K562 (cell line): ENCODE results near the gene EFCAB13. TPM values are rescaled to one million over a fixed set of nuclear protein-coding genes. Genes with fewer than 3 reads are reported as not detected.

Experiments used
- ATAC-seq: fragments of 200-7000 bp; cut with Tn5 transposase; 3 replicates; pipeline ENCODE4 v1.9.1; 2020; ENCODE audit warnings: moderate library complexity
- BruUV-seq: library from RNA; stranded (reverse); fragments of 400-500 nt; replicated peaks from 2 replicates; lab custom pipeline; 2021; lab: Mats Ljungman, UMichigan
- CTCF ChIA-PET: fragments of 300-600 bp; formaldehyde crosslinking; extraction: SDS; loops from one replicate; lab custom pipeline; 2021; ENCODE audit warnings: low intra/inter-chr PET ratio; lab: Yijun Ruan, JAX
- POLR2A ChIA-PET: fragments of 300-600, 350-650 bp; sonication (Branson Sonifier 250); formaldehyde crosslinking; extraction: SDS; loops from one replicate; lab custom pipeline; 2021; ENCODE audit warnings: antibody characterized with exemption, inconsistent platforms; lab: Yijun Ruan, JAX
- DNase-seq, 4 experiments: peaks; one replicate each; pipeline versions ENCODE4 v3.0.0 to v3.0.0-alpha.2; 2011 to 2018; ENCODE audit warnings: low spot score in 3 of 4, mixed read lengths in 3 of 4; ENCODE audit errors: extremely low read depth in 1 of 4
- FAIRE-seq: peaks from 2 replicates; lab custom pipeline; 2011; peaks lifted over from hg19 to GRCh38; lab: Jason Lieb, UNC
- H2AFZ ChIP-seq: 2 replicates; pipeline ENCODE4 v1.6.0; 2011; ENCODE audit warnings: low read depth, low read length, control low read depth, inconsistent platforms
- H3K27ac ChIP-seq: fragments of 200-600 bp; 3 replicates; pipeline ENCODE4 v1.8.0; 2011; ENCODE audit warnings: low read depth, mild to moderate bottlenecking, control low read depth, inconsistent platforms, low read length, moderate library complexity, mixed read lengths; ENCODE audit errors: extremely low read depth
- H3K27me3 ChIP-seq, 2 experiments: fragments of 300-600 bp in 1 of 2; 2 replicates in 1 of 2; 3 replicates in 1 of 2; pipeline versions ENCODE4 v1.6.0 to v1.8.0; 2011; ENCODE audit warnings: inconsistent platforms in 2 of 2, low read length in 2 of 2, mild to moderate bottlenecking in 1 of 2, mixed read lengths in 1 of 2, moderate library complexity in 1 of 2; ENCODE audit not compliant: control insufficient read depth in 2 of 2, insufficient read depth in 2 of 2
- H3K36me3 ChIP-seq: fragments of 300-600 bp; 3 replicates; pipeline ENCODE4 v1.8.0; 2011; ENCODE audit warnings: mild to moderate bottlenecking, low read length, inconsistent platforms; ENCODE audit not compliant: control insufficient read depth, insufficient read depth
- H3K4me1 ChIP-seq, 2 experiments: fragments of 200-600 bp in 1 of 2; replicated peaks in 1 of 2; 2 replicates in 1 of 2; 3 replicates in 1 of 2; pipeline versions ENCODE4 v1.5.1 to v1.8.0; 2011; ENCODE audit warnings: inconsistent platforms in 2 of 2, low read length in 2 of 2, mild to moderate bottlenecking in 1 of 2, mixed read lengths in 1 of 2, moderate library complexity in 1 of 2; ENCODE audit not compliant: control insufficient read depth in 2 of 2, insufficient read depth in 2 of 2
- H3K4me2 ChIP-seq: 2 replicates; pipeline ENCODE4 v1.6.1; 2011; ENCODE audit warnings: low read length, control low read depth, inconsistent platforms, mixed read lengths; ENCODE audit not compliant: insufficient read depth
- H3K4me3 ChIP-seq: fragments of 200-600 bp; sonication (generic), shearing (Covaris generic); 2 replicates; pipeline ENCODE4 v1.5.1; 2016; ENCODE audit warnings: control low read depth, inconsistent platforms
- H3K79me2 ChIP-seq: fragments of 200-600 bp; 3 replicates; pipeline ENCODE4 v1.8.0; 2011; ENCODE audit warnings: low read length, inconsistent platforms; ENCODE audit not compliant: control insufficient read depth, insufficient read depth
- H3K9ac ChIP-seq, 2 experiments: 2 replicates each; pipeline versions ENCODE4 v1.6.0 to v1.6.1; 2011; ENCODE audit warnings: low read depth in 2 of 2, low read length in 2 of 2, control low read depth in 1 of 2, inconsistent platforms in 1 of 2, mild to moderate bottlenecking in 1 of 2, mixed read lengths in 1 of 2; ENCODE audit not compliant: insufficient read depth in 1 of 2
- H3K9me1 ChIP-seq: one replicate; pipeline ENCODE4 v1.6.0; 2011; ENCODE audit warnings: inconsistent platforms, mild to moderate bottlenecking, low read length, moderate library complexity; ENCODE audit not compliant: control insufficient read depth, insufficient read depth
- H3K9me3 ChIP-seq: replicated peaks from 2 replicates; pipeline ENCODE4 v1.5.1; 2011; ENCODE audit warnings: low read depth, low read length, inconsistent platforms; ENCODE audit not compliant: control insufficient read depth, insufficient read depth
- H4K20me1 ChIP-seq: replicated peaks from 2 replicates; pipeline ENCODE4 v1.6.1; 2011; ENCODE audit warnings: low read length, inconsistent platforms, mixed read lengths; ENCODE audit not compliant: control insufficient read depth, insufficient read depth
- E2F3 ChIP-seq: fragments of 250-450 bp; sonication (Bioruptor Pico); IDR thresholded peaks from 2 replicates; pipeline ENCODE4 v1.4.0; 2020; ENCODE audit warnings: mild to moderate bottlenecking
- EP300 ChIP-seq: IDR thresholded peaks from 2 replicates; pipeline ENCODE4 v1.6.1; 2012; ENCODE audit warnings: low read length, improper control_type of control experiment
- FOXM1 ChIP-seq, 2 experiments: fragments of 450-650 bp in 1 of 2; sonication (generic) in 1 of 2; formaldehyde crosslinking in 1 of 2; IDR thresholded peaks; 2 replicates each; pipeline versions ENCODE4 v1.6.1 to v1.9.0; 2017 to 2022; ENCODE audit warnings: low read depth in 2 of 2, mild to moderate bottlenecking in 2 of 2, missing genetic modification reagents in 1 of 2, moderate library complexity in 1 of 2
- IRF2 ChIP-seq: sonication (generic); formaldehyde crosslinking; IDR thresholded peaks from 2 replicates; pipeline ENCODE4 v1.8.1; 2022; ENCODE audit warnings: mild to moderate bottlenecking, missing genetic modification reagents
- KDM4B ChIP-seq, 2 experiments: fragments of 450-650 bp in 1 of 2; sonication (generic) in 1 of 2; IDR thresholded peaks; 2 replicates each; pipeline ENCODE4 v1.6.1; 2016 to 2017; ENCODE audit warnings: borderline replicate concordance in 2 of 2, antibody characterized with exemption in 1 of 2, low read depth in 1 of 2, mild to moderate bottlenecking in 1 of 2
- PURB ChIP-seq: sonication (generic); formaldehyde crosslinking; IDR thresholded peaks from 2 replicates; pipeline ENCODE4 v1.9.0; 2021; ENCODE audit warnings: low read depth, mild to moderate bottlenecking, missing genetic modification reagents
- RBM14 ChIP-seq: fragments of 200-400 bp; formaldehyde crosslinking; IDR thresholded peaks from 2 replicates; pipeline ENCODE4 v1.6.1; 2018; ENCODE audit warnings: low read depth, mild to moderate bottlenecking, low read length, moderate library complexity, borderline replicate concordance; ENCODE audit not compliant: insufficient read depth
- TGIF2 ChIP-seq: sonication (generic); formaldehyde crosslinking; IDR thresholded peaks from 2 replicates; pipeline ENCODE4 v1.8.1; 2022; ENCODE audit warnings: mild to moderate bottlenecking, missing genetic modification reagents, moderate library complexity
- TOE1 ChIP-seq, 2 experiments: fragments of 450-650 bp in 1 of 2; sonication (generic) in 1 of 2; formaldehyde crosslinking in 1 of 2; IDR thresholded peaks; 2 replicates each; pipeline versions ENCODE4 v1.7.1 to v1.8.0; 2016 to 2022; ENCODE audit warnings: borderline replicate concordance in 2 of 2, mild to moderate bottlenecking in 2 of 2, antibody characterized with exemption in 1 of 2, inconsistent platforms in 1 of 2, low read depth in 1 of 2, missing genetic modification reagents in 1 of 2, moderate library complexity in 1 of 2
- ZKSCAN8 ChIP-seq: fragments of 200-800 bp; sonication (Bioruptor generic); IDR thresholded peaks from 2 replicates; pipeline ENCODE4 v1.6.1; 2016; ENCODE audit warnings: missing genetic modification characterization, missing compliant biosample characterization
- ZNF707 ChIP-seq: fragments of 250-450 bp; sonication (Bioruptor Pico); conservative IDR thresholded peaks from 2 replicates; pipeline ENCODE4 v1.8.0; 2022; ENCODE audit warnings: inconsistent platforms, mild to moderate bottlenecking, moderate library complexity
- ZSCAN32 ChIP-seq: fragments of 450-650 bp; formaldehyde crosslinking; IDR thresholded peaks from 2 replicates; pipeline ENCODE4 v1.4.0; 2020; ENCODE audit warnings: mild to moderate bottlenecking, moderate library complexity
- WGBS: fragments of 100-300 bp; shearing (Covaris generic); methylation state at CpG from one replicate; pipeline ENCODE4 v1.1.6; 2016; ENCODE audit warnings: low coverage, mixed read lengths; ENCODE audit not compliant: insufficient coverage; ENCODE audit errors: missing lambda C conversion rate; 5-methylcytosine and 5-hydroxymethylcytosine counted together
- in situ Hi-C: fragments of 300-500 bp; cut with MboI; formaldehyde crosslinking; loops from 4 replicates; pipeline ENCODE4 v1.15.0; 2018; ENCODE audit warnings: inconsistent platforms, mixed read lengths
- intact Hi-C: fragments of 100-400 bp; cut with micrococcal nuclease; formaldehyde crosslinking; loops from 2 replicates; pipeline ENCODE4 v1.14.2; 2022
- polyA plus RNA-seq, 8 experiments: library from polyadenylated mRNA; depleted of rRNA in 4 of 8; stranded (reverse) in 5 of 8; unstranded in 3 of 8; fragments of >200 nt; fragmentation: Nextera tagmentation in 2 of 8; fragmentation: Illumina TruSeq in 1 of 8; extraction: Ambion mirVana in 2 of 8; extraction: Trizol in 1 of 8; gene quantifications; 2 replicates each; pipeline versions ENCODE4 v1.2.1 to v1.2.3, GENCODE V29; 2011 to 2014; ENCODE audit warnings: inconsistent platforms in 1 of 8, missing spikeins in 1 of 8
- total RNA-seq, 7 experiments: library from RNA; depleted of rRNA in 6 of 7; stranded (reverse); fragments of >200 nt in 6 of 7; fragmentation: Illumina TruSeq in 2 of 7; extraction: Trizol in 2 of 7; gene quantifications; 2 replicates each; pipeline versions ENCODE4 v1.2.1 to v1.2.3, GENCODE V29; 2011 to 2021; ENCODE audit warnings: low replicate concordance in 1 of 7
- TF ChIP-seq, protein P1 (sequence below): sonication (generic); formaldehyde crosslinking; IDR thresholded peaks from 2 replicates; pipeline ENCODE4 v1.8.0; 2022; ENCODE audit warnings: missing genetic modification reagents, mild to moderate bottlenecking, borderline replicate concordance
- TF ChIP-seq, protein P2 (sequence below): fragments of 250-450 bp; sonication (Bioruptor Pico); IDR thresholded peaks from 2 replicates; pipeline ENCODE4 v1.5.0; 2021; ENCODE audit warnings: mild to moderate bottlenecking, moderate library complexity
- TF ChIP-seq, protein P3 (sequence below): sonication (generic); formaldehyde crosslinking; IDR thresholded peaks from 2 replicates; pipeline ENCODE4 v1.8.0; 2022; ENCODE audit warnings: mild to moderate bottlenecking, low read depth, missing genetic modification reagents

Gene EFCAB13
- total and polyA plus RNA-seq, 9 of the 15 experiments (the other 6 are each of a cell fraction or from before 2014, with no cell fraction given), result 0.32 to 1.3 (median 0.95) TPM

GRCh38 chr17:47304186-47304585, 19.6 kb upstream of the EFCAB13 start:
- Histone ChIP-seq H3K79me2 (no peaks in the 10 kb centered on the region), H3K4me3 (no peak overlapping the region), H4K20me1 (no peaks in the 10 kb centered on the region), H3K4me2 (no peak overlapping the region), H3K4me1 (peaks cover 2 to 24% of the 10 kb centered on the region in 2 experiments), H3K9me1 (no peaks in the 10 kb centered on the region), H3K36me3 (no peaks in the 10 kb centered on the region), H3K27me3 (no peaks in the 10 kb centered on the region), H3K27ac (no peak overlapping the region), H3K9ac (no peak overlapping the region), H3K9me3 (no peaks in the 10 kb centered on the region), H2AFZ (no peak overlapping the region)
- ChIA-PET CTCF (no interaction called here), POLR2A (interaction anchor here (1.0 kb wide), 1 partner anchor 13 kb away, joined by 3 read pairs; no protein-coding TSS in a partner anchor)
- in situ Hi-C loops (no loop called here), intact Hi-C loops (no loop called here)
- ATAC-seq, result no peak
- WGBS, result 67% methylated on average over 1 of the region's 1 CpG
- BruUV-seq, result no TSS peak
- FAIRE-seq, result no peak
- DNase-seq, result no peak
- TF ChIP-seq EP300 (no peak), ZSCAN32 (no peak), TOE1 (IDR thresholded peaks at IDR 0.05; ENCODE audit: borderline replicate concordance) (no peak), TOE1 (CRISPR knock-in tag; IDR thresholded peaks at IDR 0.05; ENCODE audit: borderline replicate concordance, low read depth) (no peak), PURB (no peak), ZNF707 (CRISPR knock-in tag) (no peak), E2F3 (CRISPR knock-in tag) (no peak), IRF2 (CRISPR knock-in tag) (no peak), TGIF2 (CRISPR knock-in tag) (no peak), RBM14 (no peak), ZKSCAN8 (no peak), FOXM1 (IDR thresholded peaks at IDR 0.05; ENCODE audit: low read depth) (no peak), FOXM1 (CRISPR knock-in tag; IDR thresholded peaks at IDR 0.05; ENCODE audit: low read depth) (no peak), KDM4B (IDR thresholded peaks at IDR 0.05; ENCODE audit: borderline replicate concordance in 2 of 2, low read depth in 1 of 2) (no peak)
- TF ChIP-seq, protein P1, sequence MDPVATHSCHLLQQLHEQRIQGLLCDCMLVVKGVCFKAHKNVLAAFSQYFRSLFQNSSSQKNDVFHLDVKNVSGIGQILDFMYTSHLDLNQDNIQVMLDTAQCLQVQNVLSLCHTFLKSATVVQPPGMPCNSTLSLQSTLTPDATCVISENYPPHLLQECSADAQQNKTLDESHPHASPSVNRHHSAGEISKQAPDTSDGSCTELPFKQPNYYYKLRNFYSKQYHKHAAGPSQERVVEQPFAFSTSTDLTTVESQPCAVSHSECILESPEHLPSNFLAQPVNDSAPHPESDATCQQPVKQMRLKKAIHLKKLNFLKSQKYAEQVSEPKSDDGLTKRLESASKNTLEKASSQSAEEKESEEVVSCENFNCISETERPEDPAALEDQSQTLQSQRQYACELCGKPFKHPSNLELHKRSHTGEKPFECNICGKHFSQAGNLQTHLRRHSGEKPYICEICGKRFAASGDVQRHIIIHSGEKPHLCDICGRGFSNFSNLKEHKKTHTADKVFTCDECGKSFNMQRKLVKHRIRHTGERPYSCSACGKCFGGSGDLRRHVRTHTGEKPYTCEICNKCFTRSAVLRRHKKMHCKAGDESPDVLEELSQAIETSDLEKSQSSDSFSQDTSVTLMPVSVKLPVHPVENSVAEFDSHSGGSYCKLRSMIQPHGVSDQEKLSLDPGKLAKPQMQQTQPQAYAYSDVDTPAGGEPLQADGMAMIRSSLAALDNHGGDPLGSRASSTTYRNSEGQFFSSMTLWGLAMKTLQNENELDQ, result no peak
- TF ChIP-seq, protein P2, sequence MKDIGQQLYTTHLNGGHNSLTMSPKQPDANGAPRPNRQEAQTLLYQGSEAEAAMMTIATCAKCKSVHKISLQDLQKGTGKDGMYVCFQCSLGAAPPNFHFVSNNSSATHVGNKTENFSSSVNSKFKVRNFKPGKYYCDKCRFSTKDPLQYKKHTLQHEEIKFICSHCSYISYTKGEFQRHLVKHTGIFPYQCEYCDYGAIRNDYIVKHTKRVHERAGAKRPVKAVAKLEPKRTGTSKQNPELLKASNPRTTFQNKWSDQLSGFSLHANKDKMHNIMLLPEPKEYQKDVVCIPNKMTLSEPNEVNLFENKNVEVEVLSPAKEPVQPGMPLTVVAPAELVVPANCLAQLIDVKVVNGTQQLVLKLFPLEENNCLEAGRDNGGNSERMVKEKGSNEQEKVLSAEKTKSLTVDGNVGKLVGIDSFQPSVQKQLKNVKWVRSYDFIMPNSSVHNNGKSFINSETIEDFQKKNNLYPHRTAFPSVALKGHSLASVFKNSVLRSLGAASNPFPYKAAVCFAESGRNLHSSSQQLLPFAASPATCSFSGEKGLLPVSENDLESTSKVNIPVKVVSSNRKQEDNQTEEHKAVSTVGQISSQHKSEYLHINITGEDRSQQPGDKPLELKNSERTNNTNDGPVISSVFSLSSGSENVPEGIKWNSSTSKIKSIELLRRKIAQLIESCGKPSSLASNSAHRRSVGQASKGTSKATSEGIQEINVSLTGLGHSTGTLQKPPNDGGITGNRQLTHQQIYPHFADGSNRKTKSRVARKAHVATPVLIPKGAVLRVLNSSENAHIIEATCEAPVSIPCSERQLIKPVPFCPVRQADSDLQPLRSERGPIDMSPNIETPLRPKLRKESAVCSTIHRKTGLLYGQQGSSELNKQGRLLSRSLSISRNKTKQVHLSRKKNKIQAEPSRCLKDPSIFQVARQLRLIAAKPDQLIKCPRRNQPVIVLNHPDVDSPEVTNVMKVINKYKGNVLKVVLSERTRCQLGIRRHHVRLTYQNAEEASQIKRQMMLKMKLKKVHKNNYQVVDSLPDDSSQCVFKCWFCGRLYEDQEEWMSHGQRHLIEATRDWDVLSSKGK (CRISPR knock-in tag), result no peak
- TF ChIP-seq, protein P3, sequence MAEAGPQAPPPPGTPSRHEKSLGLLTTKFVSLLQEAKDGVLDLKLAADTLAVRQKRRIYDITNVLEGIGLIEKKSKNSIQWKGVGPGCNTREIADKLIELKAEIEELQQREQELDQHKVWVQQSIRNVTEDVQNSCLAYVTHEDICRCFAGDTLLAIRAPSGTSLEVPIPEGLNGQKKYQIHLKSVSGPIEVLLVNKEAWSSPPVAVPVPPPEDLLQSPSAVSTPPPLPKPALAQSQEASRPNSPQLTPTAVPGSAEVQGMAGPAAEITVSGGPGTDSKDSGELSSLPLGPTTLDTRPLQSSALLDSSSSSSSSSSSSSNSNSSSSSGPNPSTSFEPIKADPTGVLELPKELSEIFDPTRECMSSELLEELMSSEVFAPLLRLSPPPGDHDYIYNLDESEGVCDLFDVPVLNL (CRISPR knock-in tag), result no peak
